Vagina (tissue), 2 donors: Measurements from ENCODE around the gene CATSPER2.
"Not testable (repeated sequence)": the region's sequence is repeated elsewhere in the genome, so short reads cannot be mapped to it uniquely, and the experiment has no call there.

Experiments
- CTCF ChIP-seq, 3 experiments: fragments of 450-650 bp in 2 of 3; fragments of 200-600 bp in 1 of 3; sonication (generic) in 1 of 3; IDR thresholded peaks; one replicate each; pipeline ENCODE4 v1.5.1; 2017 to 2019; ENCODE audit warnings: antibody characterized with exemption in 3 of 3, mild to moderate bottlenecking in 2 of 3, moderate library complexity in 2 of 3
- POLR2A ChIP-seq, 2 donors: fragments of 450-650 bp; IDR thresholded peaks; one replicate each; pipeline ENCODE4 v1.6.1; 2017; ENCODE audit warnings: antibody characterized with exemption in 2 of 2, mild to moderate bottlenecking in 2 of 2, moderate library complexity in 2 of 2

DNA sequence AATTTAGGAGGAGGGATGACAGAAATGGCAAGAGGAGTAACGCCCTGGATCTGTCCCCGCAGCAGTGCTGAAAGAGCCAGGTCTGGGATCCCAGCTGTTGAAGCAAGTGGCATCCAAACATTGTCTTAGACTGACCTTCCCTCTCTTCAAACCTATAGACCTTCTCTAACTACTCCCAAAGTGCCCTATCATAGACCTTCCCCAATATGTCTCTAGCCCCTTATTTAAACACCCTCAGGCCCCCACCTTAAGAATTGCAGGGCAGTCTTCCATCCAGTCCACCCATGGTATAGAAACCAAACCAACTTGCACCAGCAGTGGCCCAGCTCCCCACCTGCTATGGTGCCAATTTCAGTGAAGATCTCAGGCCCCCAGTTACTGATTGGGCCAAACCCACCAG lies 48.4 kb downstream of the CATSPER2 start:
- TF ChIP-seq CTCF, POLR2A (IDR thresholded peaks at IDR 0.05): not testable (repeated sequence)
